Keratinocyte (primary cell): ENCODE results near the gene CCDC181. TPM values are rescaled to one million over a fixed set of nuclear protein-coding genes. Genes with fewer than 3 reads are reported as not detected.

ENCODE experiments used
- DNase-seq: peaks from one replicate; pipeline ENCODE4 v3.0.0-alpha.2; 2011; ENCODE audit warnings: low read depth, missing footprints, low spot score
- FAIRE-seq: peaks from 2 replicates; lab custom pipeline; 2011; peaks lifted over from hg19 to GRCh38; lab: Jason Lieb, UNC
- H2AFZ ChIP-seq: 2 replicates; pipeline ENCODE4 v1.6.0; 2012; ENCODE audit warnings: low read length, control low read depth, inconsistent platforms; ENCODE audit not compliant: control insufficient read depth
- H3K27ac ChIP-seq: 2 replicates; pipeline ENCODE4 v1.5.1; 2011; ENCODE audit warnings: low read length; ENCODE audit not compliant: control insufficient read depth, insufficient read depth
- H3K27me3 ChIP-seq: 3 replicates; pipeline ENCODE4 v1.6.0; 2011; ENCODE audit warnings: low read length; ENCODE audit not compliant: control insufficient read depth, insufficient read depth; ENCODE audit errors: extremely low read depth
- H3K36me3 ChIP-seq, 2 experiments: 2 replicates in 1 of 2; 3 replicates in 1 of 2; pipeline ENCODE4 v1.5.1; 2011; ENCODE audit warnings: low read length in 2 of 2, mild to moderate bottlenecking in 1 of 2; ENCODE audit not compliant: control insufficient read depth in 2 of 2, insufficient read depth in 2 of 2; ENCODE audit errors: extremely low read depth in 1 of 2
- H3K4me1 ChIP-seq: 3 replicates; pipeline ENCODE4 v1.5.1; 2011; ENCODE audit warnings: low read length; ENCODE audit not compliant: control insufficient read depth, insufficient read depth; ENCODE audit errors: extremely low read depth
- H3K4me2 ChIP-seq: 3 replicates; pipeline ENCODE4 v1.6.0; 2011; ENCODE audit warnings: low read depth, low read length; ENCODE audit not compliant: control insufficient read depth, insufficient read depth; ENCODE audit errors: extremely low read depth
- H3K4me3 ChIP-seq, 3 experiments: fragments of 200-600 bp in 1 of 3; sonication (generic) in 1 of 3; 2 replicates in 2 of 3; 3 replicates in 1 of 3; pipeline ENCODE4 v1.5.1; 2011 to 2016; ENCODE audit warnings: low read length in 3 of 3, mild to moderate bottlenecking in 3 of 3, control low read depth in 2 of 3, inconsistent platforms in 1 of 3, low read depth in 1 of 3, mixed read lengths in 1 of 3, mixed run types in 1 of 3, moderate library complexity in 1 of 3; ENCODE audit not compliant: control insufficient read depth in 2 of 3, insufficient read depth in 2 of 3; ENCODE audit errors: extremely low read depth in 1 of 3
- H3K79me2 ChIP-seq: 2 replicates; pipeline ENCODE4 v1.6.0; 2012; ENCODE audit warnings: low read length; ENCODE audit not compliant: control insufficient read depth, insufficient read depth
- H3K9ac ChIP-seq: 3 replicates; pipeline ENCODE4 v1.6.0; 2011; ENCODE audit warnings: low read length; ENCODE audit not compliant: control insufficient read depth, insufficient read depth; ENCODE audit errors: extremely low read depth
- H3K9me1 ChIP-seq: 3 replicates; pipeline ENCODE4 v1.6.0; 2011; ENCODE audit warnings: low read length; ENCODE audit not compliant: control insufficient read depth, insufficient read depth; ENCODE audit errors: extremely low read depth
- H3K9me3 ChIP-seq: 2 replicates; pipeline ENCODE4 v1.5.1; 2012; ENCODE audit warnings: low read depth, low read length; ENCODE audit not compliant: control insufficient read depth
- H4K20me1 ChIP-seq: 3 replicates; pipeline ENCODE4 v1.6.0; 2011; ENCODE audit warnings: low read length; ENCODE audit not compliant: control insufficient read depth, insufficient read depth; ENCODE audit errors: extremely low read depth
- CTCF ChIP-seq, 3 experiments: IDR thresholded peaks in 1 of 3; conservative IDR thresholded peaks in 1 of 3; optimal IDR thresholded peaks in 1 of 3; 2 replicates in 2 of 3; 3 replicates in 1 of 3; pipeline versions ENCODE3 to v1.5.1; 2011; ENCODE audit warnings: low read length in 3 of 3, mild to moderate bottlenecking in 3 of 3, moderate library complexity in 2 of 3, control low read depth in 1 of 3, inconsistent platforms in 1 of 3; ENCODE audit not compliant: insufficient read depth in 2 of 3; ENCODE audit errors: extremely low read depth in 1 of 3
- EZH2 ChIP-seq: IDR thresholded peaks from one replicate; pipeline ENCODE4 v1.6.1; 2012; ENCODE audit warnings: inconsistent platforms, mild to moderate bottlenecking, low read length, moderate library complexity
- dilution Hi-C: fragments of 300-500 bp; cut with MboI; formaldehyde crosslinking; loops from one replicate; pipeline ENCODE4 v1.7.0; 2020; ENCODE audit warnings: low sequenced_read_pairs; ENCODE audit not compliant: extremely low pct_ligation_motif_present
- polyA plus RNA-seq, 5 experiments: library from polyadenylated mRNA; depleted of rRNA in 3 of 5; stranded (reverse) in 3 of 5; stranded (forward) in 1 of 5; unstranded in 1 of 5; fragments of >200 nt; gene quantifications; 1 replicate in 1 of 5; 2 replicates in 3 of 5; 3 replicates in 1 of 5; pipeline versions ENCODE4 v1.2.1 to v1.2.3, GENCODE V29; 2011 to 2012; ENCODE audit warnings: missing spikeins in 2 of 5, low read depth in 1 of 5, low replicate concordance in 1 of 5

The CCDC181 gene
- polyA plus RNA-seq, 1 donor (not counting 4 experiments of a cell fraction or from before 2014, with no cell fraction given) = not detected

DNA sequence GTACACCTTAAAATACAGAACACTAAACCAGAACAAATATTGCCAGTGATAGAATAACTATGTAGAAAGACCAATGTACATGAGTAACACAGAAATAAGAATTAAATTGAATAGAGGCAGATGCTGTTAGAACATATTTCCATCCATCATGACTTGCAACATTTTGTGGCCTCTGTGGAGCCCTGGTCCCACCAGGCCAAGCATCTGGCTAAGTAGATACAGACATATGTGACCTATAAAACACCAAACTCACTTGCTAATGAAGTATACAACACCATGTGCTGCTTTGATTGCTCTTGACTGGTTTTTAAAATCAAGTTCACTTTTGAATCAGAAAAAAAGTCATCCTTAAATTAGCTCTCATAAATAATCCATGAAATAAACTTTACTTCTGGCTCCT lies 38.0 kb upstream of the CCDC181 start:
- no peak for FAIRE-seq
- dilution Hi-C loops = no loop called here
- no peaks in the 10 kb centered on the region for H3K79me2 ChIP-seq
- H3K9me1 ChIP-seq = no peaks in the 10 kb centered on the region
- peaks cover 3% of the 10 kb centered on the region for H3K4me1 ChIP-seq
- H3K27me3 ChIP-seq = no peaks in the 10 kb centered on the region
- H4K20me1 ChIP-seq = no peaks in the 10 kb centered on the region
- no peak for DNase-seq
- H3K4me3 ChIP-seq = no peak overlapping the region
- no peaks in the 10 kb centered on the region for H3K9me3 ChIP-seq
- no peak overlapping the region for H2AFZ ChIP-seq
- peaks cover 0 to 2% of the 10 kb centered on the region in 2 experiments for H3K36me3 ChIP-seq
- TF ChIP-seq CTCF (optimal IDR thresholded peaks at IDR 0.05 in 1 of 3, IDR thresholded peaks at IDR 0.05 in 1 of 3, conservative IDR thresholded peaks at IDR 0.05 in 1 of 3; ENCODE audit: extremely low read depth in 1 of 3, insufficient read depth in 2 of 3, low read length in 3 of 3) (no peak), EZH2 (no peak)
- no peak overlapping the region for H3K4me2 ChIP-seq
- no peak overlapping the region for H3K27ac ChIP-seq
- H3K9ac ChIP-seq = no peak overlapping the region

- Histone ChIP-seq H3K9me1 (no peaks in the 10 kb centered on the region), H3K4me1 (peaks cover 3% of the 10 kb centered on the region), H3K9me3 (no peaks in the 10 kb centered on the region), H3K4me3 (no peak overlapping the region), H2AFZ (no peak overlapping the region), H3K9ac (no peak overlapping the region), H3K36me3 (peaks cover 0 to 2% of the 10 kb centered on the region in 2 experiments), H3K79me2 (no peaks in the 10 kb centered on the region), H4K20me1 (no peaks in the 10 kb centered on the region), H3K4me2 (no peak overlapping the region), H3K27me3 (no peaks in the 10 kb centered on the region), H3K27ac (no peak overlapping the region)
- dilution Hi-C loops = no loop called here
- no peak for TF ChIP-seq CTCF (optimal IDR thresholded peaks at IDR 0.05 in 1 of 3, IDR thresholded peaks at IDR 0.05 in 1 of 3, conservative IDR thresholded peaks at IDR 0.05 in 1 of 3; ENCODE audit: extremely low read depth in 1 of 3, insufficient read depth in 2 of 3, low read length in 3 of 3)
- no peak for TF ChIP-seq EZH2
- no peak for DNase-seq
- FAIRE-seq = no peak
Measured at GRCh38 chr1:169462385-169462784, 35.1 kb upstream of the CCDC181 start.
